Inflammatory macrophage (primary cell): Measurements from ENCODE around the gene PRKCB.
A peak's percentile ranks its signal among the peaks of the same experiment; 100 is the strongest.

ENCODE experiments used
- DNase-seq, 2 donors: peaks; one replicate each; pipeline ENCODE4 v3.0.0-alpha.2; 2020 to 2022

PRKCB gene

DNA sequence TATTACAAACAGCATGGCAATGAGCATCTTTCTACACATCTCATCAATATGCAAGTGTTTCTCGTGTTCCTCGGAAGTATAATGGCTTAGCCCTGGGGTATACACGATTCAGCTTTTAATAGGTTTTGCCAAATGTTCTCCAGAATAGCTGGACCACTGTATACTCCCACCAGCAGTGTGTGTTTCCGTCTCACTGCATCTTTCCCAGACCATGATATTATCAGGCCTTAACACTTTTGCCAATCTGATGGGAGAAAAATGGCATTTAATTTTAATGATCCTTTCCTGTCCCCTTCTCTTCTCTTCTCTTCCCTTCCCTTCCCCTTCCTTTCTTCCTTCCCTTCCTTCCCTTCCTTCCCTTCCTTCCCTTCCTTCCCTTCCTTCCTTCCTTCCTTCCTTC, 30.8 kb downstream of the PRKCB start:
- no peak for DNase-seq

DNA sequence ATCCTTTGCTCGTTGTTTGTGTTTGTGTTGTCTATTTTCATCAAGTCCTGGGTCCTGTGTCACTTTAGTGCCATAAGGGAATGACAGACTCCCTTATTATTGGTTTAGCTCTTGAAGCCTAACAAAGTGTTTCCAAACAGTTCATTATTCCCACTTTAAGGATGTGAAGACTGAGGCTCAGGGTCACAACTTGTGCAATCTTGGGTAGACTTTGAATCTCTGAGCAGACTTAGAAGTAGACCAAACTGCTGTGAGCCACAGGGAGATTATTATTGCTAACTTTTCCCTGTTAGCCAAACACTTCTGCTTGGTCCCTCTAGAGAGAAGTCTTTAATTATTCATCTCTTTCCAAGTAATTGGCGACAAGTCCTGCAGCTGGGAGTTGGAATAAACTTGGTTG, 31.8 kb downstream of the PRKCB start:
- no peak for DNase-seq

DNA sequence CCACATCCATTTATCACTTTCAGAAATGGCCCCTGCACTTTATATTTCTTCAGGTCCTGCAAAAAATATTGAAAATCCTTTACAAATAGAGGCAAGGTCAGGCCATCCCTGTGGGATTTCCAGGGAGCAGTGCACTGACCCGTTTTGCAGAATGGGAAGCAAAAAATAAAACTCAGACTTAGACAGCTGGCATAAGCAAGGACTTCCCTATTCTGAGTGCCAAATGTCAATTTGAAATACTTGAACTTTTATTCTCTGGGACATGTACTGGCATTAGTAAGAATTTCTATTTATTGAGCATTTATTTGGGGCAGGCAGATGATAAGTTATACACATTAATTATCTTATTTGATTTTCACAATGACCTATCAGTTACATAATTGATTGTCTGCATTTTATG, 32.4 kb downstream of the PRKCB start:
- no peak for DNase-seq

DNA sequence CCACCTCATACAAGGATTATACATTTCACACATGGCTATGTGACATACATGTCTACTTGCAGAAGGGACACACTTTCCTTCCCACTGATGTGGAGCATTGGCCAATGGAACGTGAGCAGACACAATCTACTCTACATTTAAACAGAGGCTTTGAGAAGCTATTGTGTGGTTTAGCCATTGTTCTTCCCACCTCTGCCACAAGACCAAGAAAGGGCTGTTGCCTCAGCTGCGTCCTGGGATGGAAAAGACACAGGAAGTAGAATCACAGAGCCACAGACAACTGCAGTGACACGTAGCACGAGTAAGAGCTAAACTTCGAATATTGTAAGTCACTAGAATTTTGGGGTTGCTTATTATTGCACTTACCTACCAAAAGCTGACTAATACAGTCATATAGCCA, 33.3 kb downstream of the PRKCB start:
- DNase-seq: peak; percentile 46 to 60

DNA sequence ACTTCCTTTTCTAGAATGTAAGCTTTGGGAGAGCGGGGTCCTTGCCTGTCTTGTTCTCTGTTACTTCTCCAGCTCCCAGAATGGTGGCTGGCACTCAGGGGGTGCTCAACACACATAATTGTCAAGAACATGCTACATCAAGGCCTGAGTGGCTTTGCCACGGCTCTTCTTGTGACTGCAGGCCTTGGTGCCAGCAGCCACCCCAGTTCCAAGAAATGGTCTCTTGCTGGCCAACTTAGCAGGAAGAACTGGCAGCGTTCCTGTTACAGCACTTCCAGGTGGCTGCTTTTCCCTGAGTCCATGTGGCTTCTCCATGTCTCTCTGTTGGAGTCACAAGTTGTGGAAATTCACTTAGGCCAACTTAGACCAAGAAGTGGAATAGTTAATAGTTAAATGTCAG, 36.1 kb downstream of the PRKCB start:
- no peak for DNase-seq

DNA sequence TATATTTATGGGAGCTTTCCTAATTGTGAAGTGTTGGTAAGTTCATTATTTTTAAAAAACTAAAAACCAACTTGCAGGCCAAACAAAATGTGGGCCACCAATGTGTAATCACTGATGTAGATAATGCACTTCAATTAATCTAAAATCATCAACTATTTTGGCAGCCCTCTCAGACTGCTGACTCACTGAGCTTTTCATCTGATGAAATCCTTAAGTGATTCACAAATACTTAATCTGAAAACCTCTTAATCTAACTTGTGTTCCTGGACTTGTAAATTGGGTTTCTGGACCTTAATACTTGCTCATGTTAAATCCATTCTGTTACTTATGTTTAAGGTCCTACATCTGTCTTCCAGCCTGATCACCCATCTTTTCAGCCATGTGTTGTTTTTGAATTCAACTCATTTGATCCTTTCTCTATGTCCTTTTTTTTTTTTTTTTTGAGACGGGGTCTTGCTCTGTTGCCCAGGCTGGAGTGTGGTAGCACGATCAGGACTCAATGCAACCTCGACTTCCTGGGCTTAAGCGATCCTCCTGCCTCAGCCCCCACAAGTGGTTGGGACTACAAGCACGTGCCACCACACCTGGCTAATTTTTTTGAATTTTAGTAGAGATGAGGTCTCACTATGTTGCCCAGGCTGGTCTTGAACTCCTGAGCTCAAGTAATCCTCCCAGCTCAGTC, 39.0 kb downstream of the PRKCB start:
- no peak for DNase-seq

DNA sequence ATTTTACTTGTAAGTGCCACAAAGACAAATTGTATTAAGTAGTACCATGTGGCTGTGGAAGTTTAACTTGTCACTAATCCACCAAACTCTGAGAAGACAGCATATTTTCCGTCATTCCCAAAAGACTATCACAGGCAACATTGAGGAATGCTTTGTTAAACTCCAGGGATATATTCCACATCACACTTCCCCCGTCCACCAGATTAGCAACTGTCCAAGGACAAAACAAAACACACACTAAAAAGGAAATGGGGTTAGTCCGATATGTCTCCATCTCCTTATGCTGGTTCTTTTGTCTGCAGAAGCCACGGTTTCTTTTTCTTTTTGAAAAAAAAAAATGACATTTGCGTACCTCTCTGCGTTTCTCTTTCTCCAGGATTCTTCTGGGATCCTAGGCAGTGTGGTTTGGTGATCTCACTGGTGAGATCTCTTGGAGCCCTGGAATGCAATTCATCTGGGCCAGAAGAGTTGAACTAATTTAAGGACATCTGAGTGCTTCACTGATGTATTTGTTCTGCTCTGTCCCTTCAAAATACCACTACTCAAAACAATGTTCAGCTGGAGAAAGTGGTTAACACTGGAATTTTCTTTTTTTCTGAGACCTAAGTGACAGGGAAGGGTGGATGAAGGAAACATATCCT, 40.6 kb downstream of the PRKCB start:
- no peak for DNase-seq

DNA sequence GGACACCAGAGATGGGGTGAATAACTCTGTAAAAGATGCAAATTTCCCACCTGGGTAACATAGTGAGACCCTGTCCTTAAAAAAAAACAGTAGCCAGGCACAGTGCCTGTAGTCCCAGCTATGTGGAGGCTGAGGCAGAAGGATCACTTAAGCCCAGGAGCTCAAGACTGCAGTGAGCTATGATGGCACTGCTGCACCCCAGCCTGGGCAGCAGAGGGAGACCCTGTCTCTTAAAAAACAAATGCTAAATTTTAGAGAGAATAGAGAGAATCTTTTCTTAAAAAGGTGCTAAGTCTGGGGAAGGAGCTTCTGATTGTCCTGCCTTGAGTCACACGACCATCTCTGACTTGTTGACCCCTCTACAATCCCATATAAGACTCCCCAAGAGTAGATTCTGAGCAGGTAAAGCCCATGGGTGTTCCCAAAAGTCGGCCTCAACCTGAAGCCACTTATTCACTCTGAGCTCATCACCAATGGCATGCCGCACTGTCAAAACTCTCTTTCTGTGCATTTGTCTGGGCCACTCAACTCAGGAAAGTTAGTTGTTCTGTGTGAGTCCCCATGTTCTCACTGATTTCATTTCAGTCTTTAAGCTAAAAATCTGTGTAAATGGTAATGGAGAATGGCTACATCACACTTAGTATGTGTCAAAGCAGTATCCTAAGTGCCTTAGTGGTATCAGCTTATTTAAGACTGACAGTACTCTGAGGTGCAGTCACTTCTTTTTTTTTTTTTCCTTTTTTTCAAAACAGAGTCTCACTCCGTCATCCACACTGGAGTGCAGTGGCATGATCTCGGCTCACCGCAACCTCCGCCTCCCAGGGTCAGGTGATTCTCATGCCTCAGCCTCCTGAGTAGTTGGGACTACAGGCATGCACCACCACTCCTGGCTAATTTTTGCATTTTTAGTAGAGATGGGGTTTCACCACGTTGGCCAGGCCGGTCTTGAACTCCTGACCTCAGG, 41.6 kb downstream of the PRKCB start:
- DNase-seq: no peak

DNA sequence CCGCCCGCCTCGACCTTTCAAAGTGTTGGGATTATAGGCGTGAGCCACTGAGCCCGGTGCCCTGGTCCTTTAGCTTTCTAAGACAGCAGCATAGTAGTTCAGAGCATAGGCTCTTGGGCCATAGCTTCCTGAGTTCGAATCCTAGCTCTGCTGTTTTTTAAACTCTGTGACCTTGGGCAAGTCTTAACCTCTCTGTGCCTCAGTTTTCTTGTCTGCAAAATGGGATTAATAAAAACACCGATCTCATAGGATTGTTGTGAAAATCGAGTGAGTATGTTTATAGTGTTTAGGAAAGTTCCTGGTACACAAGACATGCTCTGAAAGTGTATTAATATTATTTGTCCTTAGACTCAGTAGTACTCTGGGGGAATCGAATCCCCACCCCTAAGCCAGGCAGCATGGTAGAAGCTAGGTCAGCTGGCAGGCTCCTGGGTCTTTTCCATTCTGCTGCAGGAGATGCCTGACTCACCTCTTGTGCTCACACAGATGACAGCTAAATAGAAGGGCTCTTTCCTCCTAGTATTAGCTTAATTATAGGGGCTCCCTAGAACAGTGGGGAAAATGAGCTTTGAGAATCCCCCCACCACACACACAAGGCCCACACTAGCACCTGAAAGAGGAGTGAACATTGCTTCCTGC, 44.1 kb downstream of the PRKCB start:
- no peak for DNase-seq

DNA sequence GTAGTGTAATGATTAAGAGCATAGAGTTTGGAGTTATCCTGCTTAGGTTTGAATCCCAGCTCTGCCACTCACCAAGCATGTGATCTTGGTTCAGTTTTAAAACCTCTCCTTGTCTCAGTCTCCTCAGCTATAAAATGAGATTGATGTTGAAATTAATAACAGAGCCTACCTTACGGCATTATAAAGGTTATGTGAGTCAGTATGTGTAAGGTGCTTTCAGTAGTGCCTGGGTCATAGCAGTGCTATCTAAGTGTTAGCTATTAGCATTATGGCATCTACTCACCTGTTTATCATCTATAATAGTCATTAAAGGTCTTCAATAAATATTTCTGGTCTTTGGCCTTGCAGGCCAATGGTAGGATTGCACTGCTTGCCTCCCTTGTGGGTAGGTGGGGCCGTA, 53.4 kb downstream of the PRKCB start:
- DNase-seq: no peak

DNA sequence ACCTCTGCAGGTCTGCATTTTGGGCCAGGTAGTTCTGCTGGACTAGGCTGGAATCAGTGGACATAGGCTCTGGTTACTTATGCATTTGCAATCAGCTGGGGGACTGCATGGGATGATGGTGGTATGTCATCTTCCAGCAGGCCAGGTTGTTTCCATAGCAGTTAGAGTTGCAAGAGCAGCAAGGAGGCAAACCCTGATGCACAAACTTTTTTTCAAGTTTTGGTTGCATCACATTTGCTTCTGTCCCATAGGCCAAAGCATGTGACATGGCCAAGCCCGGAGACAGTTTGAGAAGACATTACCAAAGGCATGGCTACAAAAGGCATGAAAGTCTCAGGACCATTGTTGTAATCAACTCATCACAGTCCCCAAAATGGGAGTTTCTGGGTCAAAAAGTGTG, 58.2 kb downstream of the PRKCB start:
- DNase-seq: peak; percentile 46 to 50

DNA sequence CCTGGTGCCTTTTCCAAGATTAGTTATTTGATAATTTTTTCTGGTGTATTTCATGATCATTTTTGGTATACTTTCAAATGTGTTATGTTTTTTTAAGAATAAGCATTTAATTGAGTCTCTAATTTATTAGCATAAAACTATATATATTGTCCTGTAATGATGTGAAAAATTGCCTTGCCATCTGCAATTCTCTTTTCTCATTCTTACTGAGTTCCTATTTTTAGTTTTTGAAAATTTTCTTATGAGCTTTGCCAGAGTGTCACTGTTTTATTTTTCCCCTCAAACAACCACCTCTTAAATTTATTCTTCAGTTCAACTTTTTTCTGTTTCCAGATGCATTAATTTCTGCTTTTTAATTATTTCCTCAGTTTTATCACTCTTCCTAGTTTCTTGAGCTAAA, 59.3 kb downstream of the PRKCB start:
- no peak for DNase-seq

DNA sequence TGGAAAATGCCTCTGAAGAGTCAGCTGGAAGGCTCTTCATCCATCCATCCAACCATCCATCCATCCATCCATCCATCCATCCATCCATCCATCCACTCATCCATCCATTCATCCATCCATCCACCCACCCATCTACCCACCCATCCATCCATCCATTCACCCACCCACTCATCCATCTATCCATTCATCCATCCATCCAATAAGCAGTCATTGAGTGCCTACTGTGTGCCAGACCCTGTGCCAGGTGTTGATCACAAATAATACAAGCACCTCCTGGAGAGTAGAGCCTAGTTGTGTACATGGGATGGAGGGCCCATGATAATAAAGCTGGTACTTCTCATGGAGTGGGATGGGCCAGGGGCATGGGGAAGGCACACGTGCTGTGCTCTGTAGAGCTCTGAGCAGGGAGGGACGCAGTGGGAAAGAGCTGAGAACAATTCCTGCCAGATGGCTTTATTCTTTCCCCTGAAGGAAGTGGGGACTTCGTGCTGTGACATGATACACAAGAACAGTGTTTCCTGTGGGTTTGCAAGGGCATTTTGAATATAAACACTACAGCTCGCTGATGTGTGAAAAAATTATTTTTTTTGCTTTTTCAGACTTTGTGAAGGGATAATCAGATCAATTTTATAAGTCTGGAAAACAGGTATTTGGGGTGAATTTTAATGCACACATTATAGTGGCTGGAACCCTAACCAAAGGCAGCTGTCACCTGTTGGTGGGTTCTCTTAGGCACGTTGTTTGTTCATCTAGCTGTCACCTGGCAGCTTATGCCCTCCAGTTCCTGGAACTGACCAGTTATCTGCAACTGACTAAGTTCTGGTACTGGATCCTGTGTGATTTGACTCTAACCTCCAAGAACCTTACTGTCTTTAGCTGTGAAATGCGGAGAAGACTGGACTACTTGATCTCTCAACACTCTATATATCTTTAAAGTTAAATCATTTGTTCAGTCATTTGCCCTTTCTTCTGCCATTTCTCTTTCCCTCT, 61.3 kb downstream of the PRKCB start:
- no peak for DNase-seq

DNA sequence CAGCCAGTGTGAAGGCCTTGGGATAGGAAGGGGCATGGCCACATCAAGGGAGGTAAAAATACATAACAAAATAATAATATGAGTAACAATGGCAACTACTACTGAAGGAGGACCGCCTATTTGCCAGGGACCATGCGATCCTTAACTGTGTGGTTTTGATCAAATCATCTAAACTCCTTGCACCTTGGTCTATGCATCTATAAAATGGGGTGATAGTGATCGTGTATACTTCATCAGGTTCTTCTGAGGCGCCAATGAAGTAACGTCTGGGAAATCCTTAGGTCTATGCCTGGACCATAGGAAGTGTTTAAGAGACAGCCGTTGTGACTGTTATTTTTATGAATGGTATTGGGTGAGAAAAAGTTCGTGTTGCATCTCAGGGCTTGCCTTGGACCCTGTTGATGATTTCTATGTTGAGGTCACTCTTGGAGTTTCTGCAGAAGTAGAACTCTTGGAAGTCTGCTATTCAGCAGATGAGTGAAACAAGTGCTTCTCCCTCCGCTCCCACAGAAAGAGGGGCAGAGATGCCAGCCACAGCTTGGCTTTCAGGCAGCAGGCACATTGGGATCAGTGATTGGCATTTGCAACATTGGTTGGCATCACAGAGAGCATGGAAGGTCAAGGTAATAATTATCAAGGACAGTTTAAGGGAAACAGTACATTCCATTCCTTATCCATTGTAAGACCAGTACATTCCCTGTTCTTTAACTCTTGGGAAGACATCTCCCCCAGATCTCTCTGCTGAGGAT, 63.1 kb downstream of the PRKCB start:
- no peak for DNase-seq

DNA sequence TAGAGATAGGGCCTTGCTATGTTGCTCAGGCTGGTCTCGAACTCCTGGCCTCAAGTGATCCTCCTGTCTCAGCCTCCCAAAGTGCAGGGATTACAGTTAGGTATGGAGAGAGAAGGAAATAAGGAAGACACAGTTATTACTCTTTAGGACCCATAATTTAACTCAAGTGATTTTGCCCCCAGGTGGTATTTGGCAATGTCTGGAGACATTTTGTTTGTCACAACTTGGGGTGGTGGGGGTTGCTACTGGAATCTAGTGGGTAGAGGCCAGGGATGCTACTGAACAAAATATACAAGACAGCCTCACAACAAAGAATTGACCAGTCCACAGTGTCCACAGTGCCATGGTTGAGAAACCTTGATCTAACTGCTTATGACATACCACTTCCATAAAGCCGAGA, 64.1 kb downstream of the PRKCB start:
- no peak for DNase-seq

DNA sequence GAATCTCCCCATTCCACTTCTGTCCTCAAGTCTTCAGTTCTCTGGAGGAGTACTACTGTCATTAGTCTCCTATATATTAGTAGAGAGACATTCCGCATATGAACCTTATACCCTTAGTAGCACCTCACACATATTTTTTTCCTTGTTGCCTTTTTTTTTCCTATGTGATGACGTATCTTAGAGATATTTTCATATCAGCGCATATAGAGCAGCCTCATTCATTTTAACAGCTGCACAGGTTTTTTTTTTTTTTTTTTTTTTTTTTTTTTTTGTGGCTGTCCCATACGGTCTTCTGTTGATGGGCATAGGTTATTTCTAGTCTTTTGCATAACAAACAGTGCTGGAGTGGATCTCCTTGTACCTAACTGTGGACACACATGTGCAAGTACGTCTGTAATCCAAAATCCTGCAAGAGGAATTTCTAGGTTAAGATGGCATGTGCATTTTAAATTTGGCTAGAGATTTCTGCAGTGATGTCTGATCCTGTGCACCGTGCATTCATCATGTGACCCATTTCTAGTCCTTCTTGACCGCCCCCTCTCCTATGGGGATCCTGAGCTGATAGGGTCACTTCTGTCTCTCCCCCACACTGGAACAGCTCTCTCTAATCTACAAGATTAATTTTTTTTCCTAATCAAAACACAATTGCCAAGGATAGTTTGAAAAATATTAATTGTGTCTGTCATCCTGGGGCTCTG, 64.8 kb downstream of the PRKCB start:
- DNase-seq: no peak

DNA sequence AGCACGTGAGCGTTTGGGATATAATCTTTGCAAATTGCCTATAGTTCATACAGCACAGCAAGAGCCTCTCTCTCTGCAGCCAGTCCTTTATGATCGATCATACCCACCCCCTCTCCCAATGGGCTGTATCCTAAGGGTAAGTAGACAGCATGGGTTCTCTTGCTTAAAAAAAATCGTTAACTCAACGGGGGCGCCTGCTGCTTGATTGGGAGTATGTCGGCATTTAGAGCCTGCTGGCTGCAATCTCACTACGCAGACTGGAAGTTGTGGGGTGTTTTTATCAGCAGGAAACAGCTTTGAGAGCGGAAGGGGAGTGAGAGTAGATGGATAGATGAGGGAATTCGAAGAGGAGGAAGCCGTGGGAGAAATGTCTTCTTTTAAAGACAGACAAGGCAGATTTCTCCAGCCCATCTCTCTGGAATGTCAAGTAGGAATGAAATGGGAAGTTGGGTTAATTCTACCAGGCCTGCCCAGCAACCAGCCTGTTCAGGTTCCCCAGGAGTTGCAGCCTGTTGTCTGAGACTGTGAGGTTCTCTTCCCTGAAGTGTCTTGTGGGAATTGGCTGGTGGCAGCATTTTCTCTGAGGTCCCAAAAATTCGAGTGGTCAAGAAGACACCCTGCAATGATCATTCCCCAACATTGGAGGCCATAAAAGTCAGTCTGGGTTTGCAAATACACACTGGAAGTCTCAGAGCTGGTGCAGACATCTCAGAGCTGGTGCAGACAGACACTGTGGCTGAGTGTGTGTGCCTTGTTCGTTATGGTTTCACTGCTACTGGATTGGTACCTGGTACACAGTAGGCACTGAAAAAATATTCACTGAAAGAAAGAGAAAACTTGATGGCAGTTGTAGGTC, 65.6 kb downstream of the PRKCB start:
- DNase-seq: peak; percentile 21 to 32

DNA sequence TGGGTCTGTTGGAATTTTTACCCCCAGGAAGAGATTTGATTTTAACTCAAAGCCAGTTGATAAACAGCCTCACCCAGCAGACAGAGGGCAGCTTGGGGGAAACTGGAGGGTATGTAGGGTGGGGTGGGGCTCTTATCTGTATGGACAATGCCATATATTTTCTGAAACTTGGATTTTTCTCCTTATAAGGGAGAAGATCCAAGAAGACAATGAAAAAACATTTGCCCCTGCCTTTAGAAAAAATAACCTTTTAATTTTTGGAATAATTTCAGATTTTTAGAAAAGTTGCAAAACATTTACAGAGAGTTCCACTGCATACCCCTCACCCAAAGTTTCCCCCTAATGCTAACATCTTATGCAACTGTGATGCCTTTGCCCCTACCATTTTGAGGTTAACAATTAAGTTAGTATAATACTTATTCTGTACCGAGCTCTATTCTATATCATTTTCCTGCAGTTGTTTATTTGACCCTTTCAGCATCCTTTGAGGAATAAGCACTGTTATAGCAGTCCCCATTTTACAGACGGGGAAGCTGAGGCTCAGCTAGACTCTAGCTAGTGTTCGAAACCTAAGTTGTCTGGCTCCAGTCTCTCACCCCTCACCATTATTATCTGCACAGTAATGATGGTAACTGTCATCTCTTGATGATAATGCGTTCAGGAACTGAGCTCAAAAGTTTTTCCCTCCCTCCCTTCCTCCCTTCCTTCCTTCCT, 66.4 kb downstream of the PRKCB start:
- DNase-seq: no peak
